ENCODE data around the gene CYB5A. TPM values are rescaled to one million over a fixed set of nuclear protein-coding genes. Genes with fewer than 3 reads are reported as not detected.

The CYB5A gene
- total RNA-seq, 4 donors from 2014 or later = 45.7 to 95.3 (median 64.5) TPM

GRCh38 chr18:74234326-74235171 lies 57.2 kb downstream of the CYB5A start:
- no peak overlapping the region for H3K27ac ChIP-seq
- 69 to 70% methylated on average over 10 of the region's 10 CpGs for WGBS, 2 donors
- intact Hi-C loops (cut with DNase I) = no loop called here
- no peaks in the 10 kb centered on the region for H3K9me3 ChIP-seq
- H3K27me3 ChIP-seq = no peaks in the 10 kb centered on the region
- H3K4me3 ChIP-seq (replicated peaks in 1 of 3) = no peak overlapping the region
- H3K4me1 ChIP-seq = no peaks in the 10 kb centered on the region
- TF ChIP-seq CTCF (IDR thresholded peaks at IDR 0.05) (no peak), POLR2A (IDR thresholded peaks at IDR 0.05) (no peak)
- no peak for DNase-seq
- H3K36me3 ChIP-seq = no peaks in the 10 kb centered on the region

DNA sequence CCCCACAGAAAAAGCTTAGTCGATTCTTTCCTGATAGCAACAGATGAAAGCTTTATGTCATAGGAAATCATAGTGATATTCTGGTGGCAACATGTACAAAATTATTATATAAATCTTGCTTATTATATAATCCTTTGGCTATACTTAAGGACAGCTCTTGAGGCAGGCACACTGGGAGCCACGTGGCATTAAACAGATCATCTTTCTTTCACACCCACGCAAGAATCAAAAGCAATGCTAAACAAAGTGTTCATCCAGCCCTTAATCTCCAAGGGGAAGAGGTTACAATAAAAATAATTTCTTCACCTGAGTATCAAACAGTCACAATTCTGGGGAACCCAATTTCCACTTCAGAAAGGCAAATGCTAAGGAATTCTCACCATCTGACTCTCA lies 57.8 kb downstream of the CYB5A start:
- H3K36me3 ChIP-seq = no peaks in the 10 kb centered on the region
- H3K4me3 ChIP-seq (replicated peaks in 1 of 3) = no peak overlapping the region
- H3K9me3 ChIP-seq = no peaks in the 10 kb centered on the region
- H3K27ac ChIP-seq = no peak overlapping the region
- H3K4me1 ChIP-seq = no peaks in the 10 kb centered on the region
- intact Hi-C loops (cut with DNase I) = no loop called here
- no peak for DNase-seq
- H3K27me3 ChIP-seq = no peaks in the 10 kb centered on the region
- TF ChIP-seq POLR2A (IDR thresholded peaks at IDR 0.05) (no peak), CTCF (IDR thresholded peaks at IDR 0.05) (no peak)
- WGBS, 2 donors = 51 to 65% methylated on average over 3 of the region's 3 CpGs

- no peak overlapping the region for H3K4me3 ChIP-seq (replicated peaks in 1 of 3)
- no peak overlapping the region for H3K27ac ChIP-seq
- intact Hi-C loops (cut with DNase I) = no loop called here
- no peaks in the 10 kb centered on the region for H3K36me3 ChIP-seq
- H3K9me3 ChIP-seq = no peaks in the 10 kb centered on the region
- TF ChIP-seq CTCF (IDR thresholded peaks at IDR 0.05) (no peak), POLR2A (IDR thresholded peaks at IDR 0.05) (no peak)
- H3K27me3 ChIP-seq = no peaks in the 10 kb centered on the region
- no peak for DNase-seq
- 88 to 95% methylated on average over 7 of the region's 7 CpGs for WGBS, 2 donors
- no peaks in the 10 kb centered on the region for H3K4me1 ChIP-seq
These were observed 60.6 kb downstream of the CYB5A start for GRCh38 chr18:74230922-74231714.

- intact Hi-C loops (cut with DNase I) = no loop called here
- TF ChIP-seq CTCF (IDR thresholded peaks at IDR 0.05) (no peak), POLR2A (IDR thresholded peaks at IDR 0.05) (no peak)
- Histone ChIP-seq H3K27me3 (no peaks in the 10 kb centered on the region), H3K27ac (no peak overlapping the region), H3K4me1 (no peaks in the 10 kb centered on the region), H3K4me3 (replicated peaks in 1 of 3) (no peak overlapping the region), H3K36me3 (no peaks in the 10 kb centered on the region), H3K9me3 (no peaks in the 10 kb centered on the region)
- 87 to 91% methylated on average over 10 of the region's 10 CpGs for WGBS, 2 donors
- no peak for DNase-seq
These were observed 61.9 kb downstream of the CYB5A start for GRCh38 chr18:74229891-74230290.

GRCh38 chr18:74229005-74229404 lies 62.8 kb downstream of the CYB5A start:
- no peak for DNase-seq
- WGBS, 2 donors = 94 to 98% methylated on average over 3 of the region's 3 CpGs
- Histone ChIP-seq H3K27me3 (no peaks in the 10 kb centered on the region), H3K4me1 (no peaks in the 10 kb centered on the region), H3K4me3 (replicated peaks in 1 of 3) (no peak overlapping the region), H3K36me3 (no peaks in the 10 kb centered on the region), H3K27ac (no peak overlapping the region), H3K9me3 (no peaks in the 10 kb centered on the region)
- TF ChIP-seq POLR2A (IDR thresholded peaks at IDR 0.05) (no peak), CTCF (IDR thresholded peaks at IDR 0.05) (no peak)
- intact Hi-C loops (cut with DNase I) = no loop called here

All from thyroid gland (tissue), 4 donors.